Ovary (tissue), 9 donors: ENCODE measurements around the gene NCR3LG1. TPM values are rescaled to one million over a fixed set of nuclear protein-coding genes. Genes with fewer than 3 reads are reported as not detected.

Source experiments
- DNase-seq, 5 donors: peaks; one replicate each; pipeline ENCODE4 v3.0.0-alpha.2; 2019 to 2020
- H3K27ac ChIP-seq, 2 donors: fragments of 200-600 bp; one replicate each; pipeline versions ENCODE4 v1.5.1 to v1.8.0; 2019 to 2022
- H3K27me3 ChIP-seq: fragments of 200-600 bp; one replicate; pipeline ENCODE4 v1.8.0; 2022
- H3K36me3 ChIP-seq: fragments of 200-600 bp; sonication (generic); one replicate; pipeline ENCODE4 v1.5.1; 2019
- H3K4me1 ChIP-seq: one replicate; pipeline ENCODE4 v1.8.1; 2013; ENCODE audit warnings: mild to moderate bottlenecking, moderate library complexity; ENCODE audit not compliant: insufficient read depth
- H3K4me3 ChIP-seq: fragments of 200-600 bp; sonication (generic); one replicate; pipeline ENCODE4 v1.5.1; 2017
- H3K9me3 ChIP-seq, 2 donors: fragments of 200-600 bp in 1 of 2; sonication (generic) in 1 of 2; one replicate each; pipeline versions ENCODE4 v1.5.1 to v1.8.1; 2013 to 2019; ENCODE audit warnings: mild to moderate bottlenecking in 1 of 2, moderate library complexity in 1 of 2
- CTCF ChIP-seq, 3 donors: fragments of 450-650 bp in 2 of 3; fragments of 200-600 bp in 1 of 3; IDR thresholded peaks; one replicate each; pipeline versions ENCODE4 v1.5.1 to v1.8.0; 2016 to 2022; ENCODE audit warnings: antibody characterized with exemption in 3 of 3, mild to moderate bottlenecking in 1 of 3
- EP300 ChIP-seq: sonication (generic); formaldehyde crosslinking; IDR thresholded peaks from one replicate; pipeline ENCODE4 v1.6.1; 2017; ENCODE audit warnings: antibody characterized with exemption
- POLR2A ChIP-seq: fragments of 450-650 bp; IDR thresholded peaks from one replicate; pipeline ENCODE4 v1.6.1; 2017; ENCODE audit warnings: antibody characterized with exemption, mild to moderate bottlenecking, moderate library complexity
- WGBS, 3 donors: extraction: QIAGEN DNeasy Blood & Tissue Kit in 1 of 3; methylation state at CpG; one replicate each; pipeline versions ENCODE4 v1.1.5 to v1.1.7; 2013 to 2017; 5-methylcytosine and 5-hydroxymethylcytosine counted together
- intact Hi-C, 4 donors: fragments of 100-400 bp; cut with DNase I; formaldehyde crosslinking; loops; one replicate each; pipeline versions ENCODE4 v1.11.0 to v1.15.1; 2022 to 2023
- polyA plus RNA-seq, 2 donors: library from polyadenylated mRNA; stranded (reverse); fragments of 200-250 nt in 1 of 2; fragments of 350-450 nt in 1 of 2; fragmentation: Illumina TruSeq in 1 of 2; extraction: RNeasy Lipid Tissue Mini Kit (QIAGEN cat#74804) in 1 of 2; gene quantifications; one replicate each; pipeline ENCODE4 v1.2.3, GENCODE V29; 2013 to 2014
- total RNA-seq, 7 donors: library from RNA; depleted of rRNA in 2 of 7; stranded (reverse); fragments of >200 nt in 2 of 7; fragmentation: NEBNext Ultra II Directional in 3 of 7; extraction: Animal tissue kit (Norgen Biotek cat#: 25700) in 3 of 7; gene quantifications; one replicate each; pipeline versions ENCODE4 v1.1.0 to v1.2.4, GENCODE V29; 2016 to 2023
- donor health status: DM: no; HTN: no; CAD: no; lungs with moderate emphysema.
- donor health status: DM: no; HTN: no; CAD: no.
- donor health status: Bipolar disorder and iron deficiency.
- donor health status: DM: yes; HTN: yes; CAD: no.
- donor health status: DM: no; HTN: no; CAD: no.
- donor health status: DM: yes; HTN: yes; CAD: no.

The NCR3LG1 gene
- total and polyA plus RNA-seq, 9 donors, result 0.75 to 7.7 (median 3.5) TPM

- no peak for DNase-seq
- Histone ChIP-seq H3K4me3 (no peak overlapping the region), H3K27ac (no peak overlapping the region), H3K9me3 (no peaks in the 10 kb centered on the region), H3K36me3 (no peaks in the 10 kb centered on the region), H3K27me3 (no peaks in the 10 kb centered on the region), H3K4me1 (peaks cover 3% of the 10 kb centered on the region)
- WGBS, 3 donors, result 53 to 75% (median 66%) methylated on average over 3 of the region's 3 CpGs
- TF ChIP-seq CTCF (IDR thresholded peaks at IDR 0.05), result no peak
- TF ChIP-seq EP300, result no peak
- no peak for TF ChIP-seq POLR2A
- intact Hi-C loops, result loop anchor here in 1 of 4 donors (5.0 kb wide), 1 partner anchor 111 kb away; no protein-coding TSS in a partner anchor
Observed at GRCh38 chr11:17391493-17392355, 40.1 kb downstream of the NCR3LG1 start.

- 84 to 90% (median 86%) methylated on average over 14 of the region's 14 CpGs for WGBS, 3 donors
- DNase-seq, result no peak
- no peak overlapping the region for H3K27ac ChIP-seq
- H3K4me1 ChIP-seq, result peaks cover 3% of the 10 kb centered on the region
- no peaks in the 10 kb centered on the region for H3K36me3 ChIP-seq
- H3K4me3 ChIP-seq, result no peak overlapping the region
- TF ChIP-seq POLR2A, result no peak
- TF ChIP-seq CTCF (IDR thresholded peaks at IDR 0.05), result no peak
- no peak for TF ChIP-seq EP300
- intact Hi-C loops, result loop anchor here in 1 of 4 donors (5.0 kb wide), 1 partner anchor 109 kb away; no protein-coding TSS in a partner anchor
- no peaks in the 10 kb centered on the region for H3K9me3 ChIP-seq
- H3K27me3 ChIP-seq, result no peaks in the 10 kb centered on the region
Observed at GRCh38 chr11:17392872-17393271, 41.3 kb downstream of the NCR3LG1 start.

GRCh38 chr11:17393472-17393871 is 41.9 kb downstream of the NCR3LG1 start:
- Histone ChIP-seq H3K36me3 (no peaks in the 10 kb centered on the region), H3K4me3 (no peak overlapping the region), H3K4me1 (peaks cover 3% of the 10 kb centered on the region), H3K27ac (no peak overlapping the region), H3K27me3 (no peaks in the 10 kb centered on the region), H3K9me3 (no peaks in the 10 kb centered on the region)
- TF ChIP-seq EP300, result no peak
- TF ChIP-seq POLR2A, result no peak
- TF ChIP-seq CTCF (IDR thresholded peaks at IDR 0.05), result no peak
- no peak for DNase-seq
- WGBS, 3 donors, result 88 to 92% (median 89%) methylated on average over 6 of the region's 6 CpGs
- intact Hi-C loops, result loop anchor here in 1 of 4 donors (5.0 kb wide), 1 partner anchor 109 kb away; no protein-coding TSS in a partner anchor

- H3K4me1 ChIP-seq, result no peaks in the 10 kb centered on the region
- intact Hi-C loops, result loop anchor here in 1 of 4 donors (5.0 kb wide), 1 partner anchor 107 kb away; no protein-coding TSS in a partner anchor
- no peaks in the 10 kb centered on the region for H3K36me3 ChIP-seq
- WGBS, 3 donors, result 75 to 84% (median 82%) methylated on average over 9 to 10 of the region's 10 CpGs
- H3K27ac ChIP-seq, result no peak overlapping the region
- no peak for DNase-seq
- TF ChIP-seq EP300, result no peak
- TF ChIP-seq POLR2A, result no peak
- TF ChIP-seq CTCF (IDR thresholded peaks at IDR 0.05), result no peak
- H3K4me3 ChIP-seq, result no peak overlapping the region
- H3K9me3 ChIP-seq, result no peaks in the 10 kb centered on the region
- no peaks in the 10 kb centered on the region for H3K27me3 ChIP-seq
Observed at GRCh38 chr11:17394743-17395390, 43.3 kb downstream of the NCR3LG1 start.
